Measurements from ENCODE around the gene DUSP22.

DUSP22 gene

DNA sequence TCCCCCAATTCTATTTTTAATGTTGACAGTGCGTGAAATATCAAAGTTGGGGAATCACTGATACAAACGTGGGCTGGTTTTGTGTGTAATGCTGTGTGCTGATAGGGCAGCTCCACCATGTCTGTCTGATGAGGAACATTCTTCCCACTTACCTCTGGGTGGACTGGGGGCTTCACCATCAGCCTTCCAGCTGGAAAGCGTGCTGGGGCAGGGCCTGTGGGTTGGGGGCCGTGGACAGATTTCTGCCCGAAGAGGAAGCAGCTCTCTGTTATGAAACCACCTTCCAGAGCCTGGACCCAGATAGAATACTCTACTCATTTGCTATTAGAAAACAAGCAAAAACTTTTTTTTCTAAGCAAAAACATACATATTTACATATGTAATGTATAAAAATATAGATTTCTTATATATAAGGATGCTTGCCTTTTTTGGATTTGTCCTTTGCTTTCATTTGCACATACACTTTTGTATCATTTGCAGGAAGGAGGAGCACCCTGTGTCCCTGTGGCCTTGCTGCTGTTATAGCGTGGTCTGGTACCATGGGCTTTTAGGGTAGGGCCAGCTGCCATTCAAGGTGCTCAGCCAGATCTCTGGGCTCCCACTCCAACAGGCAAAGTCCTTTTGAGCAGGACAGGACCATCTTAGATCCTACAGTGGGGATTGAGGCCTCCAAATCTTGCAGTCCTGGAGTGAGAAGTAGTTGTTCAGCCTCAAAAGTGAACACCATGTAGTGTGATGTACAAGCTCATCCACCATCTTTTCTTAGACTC lies 48.1 kb downstream of the DUSP22 start:
- DNase-seq (ENCODE audit: low read depth in 2 of 2), result no peak

DNA sequence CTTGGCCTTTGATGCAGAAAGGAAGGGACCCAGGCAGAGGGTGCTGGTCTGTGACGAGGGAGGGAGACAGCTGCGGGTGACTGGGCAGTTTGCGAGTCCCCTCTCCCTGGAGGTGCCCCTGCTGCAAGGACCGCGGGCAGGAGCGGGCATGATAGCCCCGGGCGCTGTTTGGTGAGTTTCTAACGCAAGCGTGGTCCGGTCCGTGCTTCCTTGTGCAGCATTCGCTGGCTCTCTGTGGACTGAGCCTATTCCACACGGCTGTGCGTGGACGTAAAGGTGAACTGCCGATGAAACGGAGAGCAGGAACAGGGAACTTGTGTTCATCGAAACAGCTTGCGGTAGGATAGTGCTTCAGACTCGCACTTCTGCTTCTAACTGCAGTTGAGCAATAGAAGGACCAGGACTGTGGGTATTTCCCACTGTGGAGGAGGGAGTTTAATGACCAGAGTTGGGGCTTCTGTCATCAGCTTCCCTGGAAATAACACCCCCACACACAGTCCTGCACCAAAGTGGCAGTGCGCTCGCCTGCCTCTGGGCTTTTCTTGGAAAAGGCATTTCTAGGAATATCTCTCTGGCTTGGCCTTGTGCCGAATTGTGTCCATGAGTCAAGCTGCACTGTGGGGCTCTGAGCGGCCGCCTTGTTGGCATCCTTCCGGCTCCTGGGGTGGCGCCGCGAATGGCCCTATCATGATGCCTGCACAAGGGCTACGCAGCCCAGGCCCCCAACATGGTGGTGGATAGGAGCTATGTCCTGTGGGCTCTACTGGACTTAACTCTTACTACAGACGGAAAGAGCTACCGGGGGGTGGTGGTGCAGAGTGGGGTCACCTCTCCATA lies 48.9 kb downstream of the DUSP22 start:
- no peak for DNase-seq (ENCODE audit: low read depth in 2 of 2)

DNA sequence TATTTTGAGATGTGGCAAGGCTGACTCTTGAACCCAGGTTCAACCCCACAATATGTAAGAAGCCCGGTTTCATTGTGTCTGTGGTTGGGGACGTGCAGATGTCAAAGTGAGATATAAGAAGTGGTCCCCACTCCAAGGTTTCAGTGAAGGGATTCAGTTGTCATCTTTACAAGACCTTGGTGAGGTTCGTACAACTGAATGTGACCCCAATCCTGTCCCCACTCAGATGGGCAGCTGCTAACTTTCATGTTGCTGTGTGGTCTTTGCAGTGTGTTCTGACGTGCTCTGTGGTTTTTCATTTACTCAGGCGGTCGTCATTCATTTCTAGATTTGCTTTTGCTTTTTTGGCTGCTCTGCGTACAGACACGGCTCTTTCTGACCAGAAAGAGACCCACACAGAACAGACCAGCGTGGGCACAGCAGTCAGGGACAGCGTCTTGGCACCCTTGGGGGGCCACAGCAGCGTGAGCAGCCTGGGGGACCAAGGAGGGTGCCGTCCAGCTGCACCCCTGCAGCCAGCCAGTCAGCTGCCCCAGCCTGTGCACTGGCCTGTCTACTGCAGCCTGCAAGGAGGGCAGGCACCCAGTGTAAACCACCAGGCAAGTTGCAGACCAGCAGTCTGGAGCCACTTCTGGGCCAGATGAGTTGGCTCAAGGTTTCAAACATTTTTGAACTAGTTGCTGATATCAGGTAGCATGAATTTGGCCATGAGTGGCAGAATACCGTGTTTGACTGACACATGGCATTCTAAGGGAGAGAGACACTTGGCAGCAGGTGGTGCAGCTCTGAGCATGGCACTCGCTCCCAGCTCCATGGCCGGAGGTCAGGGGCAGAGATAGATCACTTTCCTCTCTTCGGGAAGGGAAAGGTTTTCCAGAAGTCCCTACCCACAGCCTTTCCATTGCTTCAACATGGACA lies 49.9 kb downstream of the DUSP22 start:
- DNase-seq (ENCODE audit: low read depth in 2 of 2), result no peak

DNA sequence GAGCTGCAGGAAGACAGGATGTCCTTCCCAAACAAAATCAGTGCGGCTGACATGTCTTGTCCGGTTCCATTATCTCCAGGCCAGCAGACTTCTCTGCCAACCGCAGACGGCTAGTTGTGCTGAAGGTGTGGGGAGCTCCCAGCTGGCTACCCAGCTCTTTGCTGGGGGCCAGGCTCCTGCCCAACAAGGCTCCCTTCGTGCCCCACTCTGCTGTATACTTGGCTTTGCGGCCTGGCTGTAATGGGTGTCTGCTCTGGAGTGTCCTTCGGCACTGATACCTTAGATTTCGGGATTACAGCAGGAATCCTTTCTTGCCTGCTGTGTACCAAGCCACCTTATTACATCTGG lies 50.5 kb downstream of the DUSP22 start:
- DNase-seq (ENCODE audit: low read depth in 2 of 2), result no peak

DNA sequence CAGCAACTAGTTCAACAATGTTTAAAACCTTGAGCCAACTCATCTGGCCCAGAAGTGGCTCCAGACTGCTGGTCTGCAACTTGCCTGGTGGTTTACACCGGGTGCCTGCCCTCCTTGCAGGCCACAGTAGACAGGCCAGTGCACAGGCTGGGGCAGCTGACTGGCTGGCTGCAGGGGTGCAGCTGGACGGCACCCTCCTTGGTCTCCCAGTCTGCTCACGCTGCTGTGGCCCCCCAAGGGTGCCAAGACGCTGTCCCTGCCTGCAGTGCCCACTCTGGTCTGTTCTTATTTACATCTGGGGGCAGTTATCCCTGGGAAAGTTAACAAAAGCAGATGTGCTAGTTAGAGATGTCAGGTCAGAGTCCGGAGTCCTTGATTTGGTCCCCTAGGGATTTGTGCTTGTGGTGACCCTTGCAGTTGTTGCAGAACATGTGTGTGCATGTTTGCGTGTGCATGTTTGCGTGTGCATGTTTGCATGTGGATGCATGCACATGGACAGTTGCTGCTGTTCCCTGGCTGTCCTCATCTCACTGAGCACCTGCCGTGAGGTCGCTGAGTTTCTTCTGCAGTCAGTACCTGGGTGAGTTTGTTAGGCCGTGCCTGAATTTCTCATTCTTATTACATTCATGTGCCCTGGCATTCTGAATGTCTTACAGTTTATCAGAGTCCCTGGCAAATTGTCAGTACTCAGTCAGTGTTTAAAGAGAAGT lies 51.1 kb downstream of the DUSP22 start:
- no peak for DNase-seq (ENCODE audit: low read depth in 2 of 2)

DNA sequence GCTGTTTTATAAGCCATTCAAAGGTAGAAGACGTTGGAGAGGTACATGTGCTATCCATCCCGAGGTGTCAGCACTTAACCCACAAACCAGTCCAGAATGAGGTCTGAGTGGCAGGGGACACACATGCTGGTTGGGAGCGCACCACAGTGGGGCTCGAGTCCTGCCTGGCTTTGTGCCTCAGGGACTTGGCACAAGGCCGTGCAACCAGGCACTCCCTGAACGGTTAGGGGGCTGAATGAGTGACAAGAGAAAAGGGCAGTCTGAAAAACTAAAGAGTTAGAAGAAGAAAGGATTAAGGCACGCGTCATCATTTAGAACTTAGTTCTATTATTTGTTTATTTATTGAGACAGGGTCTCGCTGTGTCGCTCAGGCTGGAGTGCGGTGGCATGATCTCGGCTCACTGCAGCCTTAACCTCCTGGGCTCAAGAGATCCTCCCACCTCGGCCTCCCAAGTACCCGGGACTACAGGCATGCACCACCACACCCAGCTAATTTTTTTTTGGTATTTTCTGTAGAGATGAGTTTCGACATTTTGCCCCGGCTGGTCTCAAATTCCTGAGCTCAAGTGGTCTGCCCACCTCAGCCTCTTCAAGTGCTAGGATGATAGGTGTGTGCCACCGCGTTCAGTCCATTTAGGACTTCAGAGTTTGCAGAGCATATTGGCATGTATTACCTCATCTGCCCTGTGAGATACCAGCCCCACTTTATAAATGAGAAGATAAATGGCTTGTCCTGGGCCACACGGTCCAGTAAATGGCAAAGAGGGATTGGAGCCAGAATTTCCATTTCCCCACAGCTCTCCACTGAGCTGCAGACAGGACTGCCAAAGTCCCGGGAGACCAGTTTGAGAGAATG lies 51.9 kb downstream of the DUSP22 start:
- no peak for DNase-seq (ENCODE audit: low read depth in 2 of 2)

DNA sequence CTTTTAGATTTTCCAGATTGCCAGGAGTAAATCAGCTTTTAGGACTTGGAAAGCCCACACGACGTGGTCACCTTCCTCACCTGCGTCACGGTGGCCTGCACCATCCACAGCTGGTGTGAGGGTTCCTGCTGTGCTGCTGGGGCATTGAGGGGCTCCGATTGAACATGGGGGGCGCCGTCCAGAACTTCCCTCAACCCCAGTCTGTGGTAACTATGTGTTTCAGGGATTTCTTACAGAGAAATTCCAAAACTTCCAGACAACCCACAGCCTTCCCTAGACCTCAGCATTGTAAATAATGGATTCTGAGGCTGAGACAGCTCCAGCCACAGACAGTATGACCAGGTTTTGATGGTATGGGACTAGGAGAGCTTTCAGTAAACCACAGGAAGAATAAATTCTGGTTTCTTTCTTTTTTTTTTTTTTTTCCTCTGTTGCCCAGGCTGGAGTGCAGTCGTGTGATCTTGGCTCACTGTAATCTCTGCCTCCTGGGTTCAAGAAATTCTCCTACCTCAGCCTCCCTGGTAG lies 52.6 kb downstream of the DUSP22 start:
- DNase-seq (ENCODE audit: low read depth in 2 of 2), result no peak

DNA sequence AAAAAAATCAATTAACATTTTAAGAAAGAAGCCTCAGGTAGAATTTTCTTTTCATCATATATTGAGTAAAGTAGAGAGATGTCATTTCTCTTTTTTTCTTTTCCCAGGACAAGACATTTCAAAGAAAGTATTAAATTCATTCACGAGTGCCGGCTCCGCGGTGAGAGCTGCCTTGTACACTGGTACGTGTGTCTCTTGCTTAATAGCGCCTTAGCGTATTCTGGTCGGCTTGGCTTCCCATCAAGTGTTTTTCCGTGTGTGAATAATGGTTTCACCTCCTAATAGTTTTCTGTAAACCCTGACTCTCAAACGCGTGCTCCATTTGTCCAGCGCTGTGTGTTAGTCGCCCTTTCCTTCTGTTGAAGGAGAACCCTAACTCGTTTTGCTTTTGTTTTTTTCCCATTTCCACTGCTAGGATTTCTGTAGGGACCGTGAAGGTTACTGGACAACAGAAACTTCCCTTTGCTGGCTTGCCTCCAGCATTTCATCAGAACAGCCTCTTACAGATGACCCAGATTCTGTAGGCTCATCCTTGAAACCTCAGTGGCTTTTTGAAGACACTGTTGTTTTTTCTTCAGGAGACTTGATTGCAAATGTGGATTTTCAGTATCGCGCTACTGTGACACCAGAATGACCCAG lies 53.6 kb downstream of the DUSP22 start:
- DNase-seq (ENCODE audit: low read depth in 2 of 2), result no peak

DNA sequence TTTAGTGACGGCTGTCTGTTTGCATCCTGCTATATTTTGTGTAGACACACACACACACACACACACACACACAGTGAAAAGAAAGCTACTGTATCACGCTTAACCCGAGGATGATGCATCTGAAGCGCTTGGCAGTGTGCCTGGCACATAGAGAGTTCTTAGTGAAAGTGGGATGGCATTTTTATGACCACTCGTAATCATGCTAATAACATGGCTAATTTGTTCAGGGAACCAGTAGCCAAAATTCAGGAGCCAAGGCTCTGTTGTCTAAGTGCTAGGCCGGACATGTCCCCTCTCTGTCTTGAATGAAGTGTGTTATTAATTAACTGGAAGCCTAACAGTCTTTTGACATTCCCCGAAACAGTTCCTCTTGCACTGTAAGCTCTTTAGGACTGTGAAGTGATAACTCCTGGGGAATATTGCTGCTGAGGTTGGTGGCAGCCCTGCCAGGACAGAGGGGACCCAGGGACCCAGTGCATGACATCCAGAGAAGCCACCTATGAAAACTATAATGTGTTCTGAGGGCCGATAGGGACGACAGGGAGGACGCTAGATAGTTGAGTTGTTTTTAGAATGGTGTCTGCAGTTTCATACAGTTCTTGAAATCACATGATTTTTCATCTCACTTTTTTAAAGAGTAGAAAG lies 54.2 kb downstream of the DUSP22 start:
- no peak for DNase-seq (ENCODE audit: low read depth in 2 of 2)

DNA sequence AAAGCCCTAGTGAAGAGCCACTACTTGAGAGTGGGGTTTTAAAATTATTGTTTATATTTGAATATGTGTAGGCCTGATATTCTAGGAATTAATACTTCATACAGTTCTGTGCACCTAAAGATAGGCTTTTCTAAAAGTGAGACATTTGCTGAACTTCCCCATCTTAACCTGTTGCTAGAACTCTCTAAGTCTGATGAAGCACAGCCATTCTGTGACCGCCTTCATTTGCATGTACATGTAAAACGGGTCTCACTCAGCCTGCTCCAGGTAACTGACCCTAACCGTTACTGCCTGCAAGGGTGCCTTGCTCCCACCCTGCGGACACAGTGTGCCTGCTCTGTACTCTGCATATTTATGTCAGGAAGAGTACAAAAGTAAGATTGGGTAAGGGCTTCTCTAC lies 54.9 kb downstream of the DUSP22 start:
- DNase-seq (ENCODE audit: low read depth in 2 of 2), result no peak

DNA sequence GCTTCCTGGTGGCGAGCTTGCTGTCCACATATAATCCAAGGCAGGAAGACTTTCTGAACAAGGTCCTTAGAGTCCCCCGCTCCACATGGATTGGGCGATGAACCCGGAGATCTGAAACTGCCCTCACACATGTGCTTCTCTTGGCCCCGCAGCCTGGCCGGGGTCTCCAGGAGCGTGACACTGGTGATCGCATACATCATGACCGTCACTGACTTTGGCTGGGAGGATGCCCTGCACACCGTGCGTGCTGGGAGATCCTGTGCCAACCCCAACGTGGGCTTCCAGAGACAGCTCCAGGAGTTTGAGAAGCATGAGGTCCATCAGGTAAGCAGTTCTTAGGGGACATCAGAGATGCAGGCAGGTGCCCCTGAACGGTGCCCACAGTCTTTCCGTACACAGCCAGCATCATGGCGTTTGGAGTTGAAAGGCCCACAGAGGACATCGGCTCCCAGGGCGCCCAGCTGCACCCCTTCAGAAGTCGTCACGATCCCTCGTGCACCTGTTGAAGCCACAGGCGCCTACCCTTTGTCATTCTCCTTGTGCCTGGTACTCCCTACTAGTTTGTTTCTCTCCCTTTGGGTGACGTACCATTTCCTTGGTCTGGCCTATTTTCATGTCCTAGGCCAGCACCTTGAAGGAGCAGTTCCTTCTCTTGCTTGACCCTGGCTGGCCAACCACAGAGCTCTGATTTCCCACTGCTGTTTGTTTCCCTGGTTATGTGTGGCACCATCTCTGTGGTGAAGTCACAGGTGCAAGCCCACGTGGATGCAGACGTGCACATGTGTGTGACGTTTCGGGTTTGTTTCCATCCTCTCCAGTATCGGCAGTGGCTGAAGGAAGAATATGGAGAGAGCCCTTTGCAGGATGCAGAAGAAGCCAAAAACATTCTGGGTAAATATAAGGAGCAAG lies 55.9 kb downstream of the DUSP22 start:
- DNase-seq (ENCODE audit: low read depth in 2 of 2), result no peak

DNA sequence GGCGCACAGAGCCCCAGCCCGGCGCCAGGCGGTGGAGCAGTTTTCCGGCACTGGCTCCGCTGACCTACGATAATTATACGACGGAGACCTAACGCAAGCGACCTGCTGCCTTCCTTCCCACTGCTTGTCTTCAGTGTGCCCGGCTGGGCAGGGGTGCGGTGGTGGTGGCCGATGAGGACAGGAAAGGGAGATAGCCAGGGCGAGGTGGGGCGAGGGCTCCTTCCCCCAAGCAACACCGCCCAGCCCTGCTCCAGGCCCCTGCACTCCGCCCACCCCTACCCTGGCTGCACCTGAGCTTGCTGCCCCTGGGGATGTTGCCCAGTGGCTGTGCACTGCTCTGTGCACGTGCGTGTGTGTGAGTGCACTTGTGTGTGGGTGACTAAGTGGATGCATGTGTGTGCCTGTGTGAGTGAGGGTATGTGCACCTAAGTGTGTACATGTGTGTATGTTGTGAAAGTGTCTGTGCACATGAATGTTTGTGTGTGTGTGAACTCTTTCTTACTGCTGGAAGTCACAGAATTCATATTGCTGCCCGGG lies 56.6 kb downstream of the DUSP22 start:
- DNase-seq (ENCODE audit: low read depth in 2 of 2), result no peak

DNA sequence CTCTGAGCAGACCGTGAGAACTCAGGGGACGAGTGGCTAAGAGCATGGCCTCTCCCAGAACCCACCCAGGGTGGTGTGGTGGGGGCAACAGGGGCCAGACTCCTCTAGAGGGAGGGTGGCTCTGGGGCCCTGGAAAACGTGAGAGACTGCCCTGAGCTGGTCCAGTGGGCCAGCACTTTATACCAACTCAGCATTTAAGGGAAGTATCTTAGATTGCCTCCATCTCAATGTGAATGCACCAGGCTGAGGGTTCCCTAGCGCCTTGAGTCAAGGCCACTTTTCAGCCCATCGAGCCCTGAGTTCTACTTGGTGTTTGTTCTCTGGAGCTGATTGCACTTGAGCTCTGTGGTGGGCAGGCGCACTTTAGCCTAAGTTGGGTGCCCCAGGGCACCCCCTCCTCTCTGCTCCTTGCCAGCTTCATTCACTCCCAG lies 57.2 kb downstream of the DUSP22 start:
- no peak for DNase-seq (ENCODE audit: low read depth in 2 of 2)

DNA sequence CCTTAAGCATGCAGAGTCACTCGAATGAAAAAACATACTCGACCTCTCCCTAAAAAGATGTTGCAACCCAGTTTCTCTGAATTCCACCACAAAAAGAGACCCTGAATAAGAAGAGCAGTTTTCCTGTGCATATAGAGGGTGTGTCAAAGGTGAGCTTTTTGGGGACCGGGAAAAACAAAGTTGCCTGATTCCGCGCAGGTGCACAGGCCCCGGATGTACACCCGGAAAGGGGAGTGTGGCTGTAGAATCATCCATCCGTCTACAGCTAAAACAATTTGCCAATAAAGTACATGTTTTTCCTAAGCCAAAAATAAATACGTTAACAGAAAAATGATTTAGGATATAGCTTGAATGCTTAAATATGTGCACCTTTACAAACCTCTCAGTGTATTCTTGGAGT lies 58.1 kb downstream of the DUSP22 start:
- no peak for DNase-seq (ENCODE audit: low read depth in 2 of 2)

DNA sequence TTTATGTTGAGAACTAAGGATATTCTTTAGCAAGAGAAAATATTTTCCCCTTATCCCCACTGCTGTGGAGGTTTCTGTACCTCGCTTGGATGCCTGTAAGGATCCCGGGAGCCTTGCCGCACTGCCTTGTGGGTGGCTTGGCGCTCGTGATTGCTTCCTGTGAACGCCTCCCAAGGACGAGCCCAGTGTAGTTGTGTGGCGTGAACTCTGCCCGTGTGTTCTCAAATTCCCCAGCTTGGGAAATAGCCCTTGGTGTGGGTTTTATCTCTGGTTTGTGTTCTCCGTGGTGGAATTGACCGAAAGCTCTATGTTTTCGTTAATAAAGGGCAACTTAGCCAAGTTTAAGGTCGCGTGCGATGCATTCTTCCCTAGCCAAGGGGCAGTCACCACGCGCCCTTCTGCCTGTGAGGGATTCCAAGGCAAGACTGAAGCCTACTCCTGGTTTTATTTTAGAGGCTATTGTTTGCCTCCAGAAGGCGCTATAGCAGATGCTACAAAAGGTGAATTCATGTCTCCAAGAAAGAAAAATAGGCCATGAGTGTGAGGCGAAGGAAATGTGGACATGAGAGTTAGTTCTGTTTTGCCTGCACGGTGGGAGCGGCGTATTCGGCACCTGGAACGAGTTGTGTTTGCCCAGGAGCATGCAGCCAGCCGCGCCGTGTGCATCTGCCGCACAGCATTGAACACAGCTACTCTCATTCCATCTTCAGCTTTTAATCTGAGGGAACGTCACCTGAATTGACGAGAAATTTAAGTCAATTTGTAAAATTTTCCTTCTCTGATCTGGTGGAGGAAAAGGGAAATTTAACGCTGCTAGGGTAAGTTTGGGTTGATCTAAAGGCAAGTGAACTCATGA lies 59.0 kb downstream of the DUSP22 start:
- no peak for DNase-seq (ENCODE audit: low read depth in 2 of 2)

DNA sequence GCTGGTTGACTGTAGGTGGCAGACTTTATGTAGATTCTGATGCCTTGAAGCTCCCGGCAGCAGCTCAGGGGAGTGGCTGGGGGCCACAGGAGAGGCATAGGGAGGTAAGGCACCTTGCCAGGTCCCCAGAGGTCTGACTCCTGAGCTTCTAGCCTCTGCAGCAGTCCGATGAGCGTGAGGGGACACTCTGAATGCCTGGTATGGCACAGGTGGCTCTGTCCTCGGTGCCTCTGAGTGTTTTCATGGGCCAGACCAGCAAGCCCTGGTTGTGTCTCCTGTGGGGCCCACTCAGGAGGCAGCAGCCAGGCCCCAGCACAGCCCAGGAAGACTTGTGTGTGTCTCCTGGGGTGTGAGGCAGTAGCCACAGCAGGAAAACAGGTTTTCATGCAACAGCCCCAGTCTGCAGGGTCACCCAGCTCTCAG lies 59.6 kb downstream of the DUSP22 start:
- no peak for DNase-seq (ENCODE audit: low read depth in 2 of 2)

DNA sequence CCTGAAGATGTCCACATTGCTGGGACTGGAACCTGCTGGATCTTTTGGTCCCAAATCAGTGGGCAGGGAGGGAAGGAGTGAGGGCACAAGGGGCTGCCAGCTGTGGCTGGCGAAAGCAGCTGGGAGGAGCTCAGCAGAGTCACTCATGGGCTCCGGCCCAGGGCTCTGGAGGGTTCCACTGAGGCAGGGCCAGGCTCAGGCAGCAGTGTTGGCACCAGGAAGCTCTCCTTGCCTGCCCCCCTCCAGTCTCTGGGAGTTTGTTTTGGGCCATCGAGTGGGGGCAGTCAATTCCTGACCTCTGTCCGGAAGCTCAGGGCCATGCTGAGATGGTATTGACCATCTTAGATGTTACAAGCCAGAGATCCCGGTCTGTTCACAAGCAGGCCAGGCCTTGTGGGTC lies 60.2 kb downstream of the DUSP22 start:
- DNase-seq (ENCODE audit: low read depth in 2 of 2), result no peak

Data from stimulated activated CD4-positive, alpha-beta T cell treated with anti-CD3 and anti-CD28 coated beads, Interleukin-4, amount 100 ng/mL, for 48 hours (primary cell).